ENCODE data around the gene ABLIM2.
A peak's percentile ranks its signal among the peaks of the same experiment; 100 is the strongest.
"Not testable (repeated sequence)": the region's sequence is repeated elsewhere in the genome, so short reads cannot be mapped to it uniquely, and the experiment has no call there.

The ABLIM2 gene

DNA sequence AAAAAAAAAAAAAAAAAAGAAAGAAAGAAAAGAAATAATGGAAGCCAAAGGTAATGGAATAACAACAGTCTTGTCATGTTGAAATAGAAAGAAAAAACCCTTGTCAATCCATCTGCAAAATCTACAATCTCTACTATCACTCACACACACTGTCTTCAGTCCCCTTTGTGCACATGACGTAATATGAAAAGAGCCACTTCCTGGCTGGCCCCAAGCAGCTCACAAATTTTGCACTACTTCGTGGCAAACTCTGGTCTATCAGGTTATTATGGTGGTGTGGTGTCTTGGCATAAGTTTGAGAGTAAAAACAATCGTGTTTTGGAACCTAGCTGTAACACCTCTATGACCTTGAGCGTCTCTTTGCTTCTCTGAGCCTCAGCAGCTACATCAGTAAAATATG is 210.7 kb downstream of the ABLIM2 start:
- no peak for DNase-seq (ENCODE audit: low read depth)
- TF ChIP-seq, protein P1, sequence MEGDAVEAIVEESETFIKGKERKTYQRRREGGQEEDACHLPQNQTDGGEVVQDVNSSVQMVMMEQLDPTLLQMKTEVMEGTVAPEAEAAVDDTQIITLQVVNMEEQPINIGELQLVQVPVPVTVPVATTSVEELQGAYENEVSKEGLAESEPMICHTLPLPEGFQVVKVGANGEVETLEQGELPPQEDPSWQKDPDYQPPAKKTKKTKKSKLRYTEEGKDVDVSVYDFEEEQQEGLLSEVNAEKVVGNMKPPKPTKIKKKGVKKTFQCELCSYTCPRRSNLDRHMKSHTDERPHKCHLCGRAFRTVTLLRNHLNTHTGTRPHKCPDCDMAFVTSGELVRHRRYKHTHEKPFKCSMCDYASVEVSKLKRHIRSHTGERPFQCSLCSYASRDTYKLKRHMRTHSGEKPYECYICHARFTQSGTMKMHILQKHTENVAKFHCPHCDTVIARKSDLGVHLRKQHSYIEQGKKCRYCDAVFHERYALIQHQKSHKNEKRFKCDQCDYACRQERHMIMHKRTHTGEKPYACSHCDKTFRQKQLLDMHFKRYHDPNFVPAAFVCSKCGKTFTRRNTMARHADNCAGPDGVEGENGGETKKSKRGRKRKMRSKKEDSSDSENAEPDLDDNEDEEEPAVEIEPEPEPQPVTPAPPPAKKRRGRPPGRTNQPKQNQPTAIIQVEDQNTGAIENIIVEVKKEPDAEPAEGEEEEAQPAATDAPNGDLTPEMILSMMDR (conservative IDR thresholded peaks at IDR 0.05; ENCODE audit: control insufficient read depth, insufficient read depth, low read depth, low read length): no peak
- no peak overlapping the region for H3K4me3 ChIP-seq (ENCODE audit: control insufficient read depth, low read depth, low read length)

DNA sequence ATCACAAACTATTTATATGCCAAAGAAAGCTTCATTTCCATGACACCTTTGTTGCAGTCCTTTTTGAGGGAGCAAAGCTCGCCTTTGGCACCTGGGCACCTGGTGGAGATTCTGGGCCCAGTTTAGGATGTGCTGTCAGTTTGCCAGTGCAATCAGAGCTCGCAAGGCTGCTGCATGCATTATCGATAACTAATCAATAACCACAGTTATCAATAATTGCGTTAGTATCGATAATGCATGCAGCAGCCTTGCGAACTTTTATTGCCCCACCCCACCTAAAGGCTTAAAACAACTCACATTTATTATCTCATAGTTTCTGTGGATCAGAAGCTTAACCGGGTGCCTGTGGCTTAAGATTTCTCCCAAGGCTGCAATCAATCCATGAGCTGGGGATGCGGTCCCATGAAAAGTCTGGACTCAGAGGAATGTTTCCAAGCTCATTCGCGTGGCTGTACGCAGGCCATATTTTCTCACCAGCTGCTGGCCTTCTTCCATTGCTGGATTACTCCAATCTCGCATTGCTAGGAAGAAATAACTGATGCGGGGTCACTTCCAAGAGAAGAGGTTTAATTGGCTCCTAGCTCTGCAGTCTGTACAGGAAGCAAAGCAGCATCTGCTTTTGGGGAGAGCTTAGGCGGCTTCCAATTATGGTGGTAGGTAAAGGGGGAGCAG is 212.8 kb downstream of the ABLIM2 start:
- peak; percentile 39 for DNase-seq (ENCODE audit: low read depth)
- no peak overlapping the region for H3K4me3 ChIP-seq (ENCODE audit: control insufficient read depth, low read depth, low read length)
- TF ChIP-seq, protein P1 (conservative IDR thresholded peaks at IDR 0.05; ENCODE audit: control insufficient read depth, insufficient read depth, low read depth, low read length): no peak

DNA sequence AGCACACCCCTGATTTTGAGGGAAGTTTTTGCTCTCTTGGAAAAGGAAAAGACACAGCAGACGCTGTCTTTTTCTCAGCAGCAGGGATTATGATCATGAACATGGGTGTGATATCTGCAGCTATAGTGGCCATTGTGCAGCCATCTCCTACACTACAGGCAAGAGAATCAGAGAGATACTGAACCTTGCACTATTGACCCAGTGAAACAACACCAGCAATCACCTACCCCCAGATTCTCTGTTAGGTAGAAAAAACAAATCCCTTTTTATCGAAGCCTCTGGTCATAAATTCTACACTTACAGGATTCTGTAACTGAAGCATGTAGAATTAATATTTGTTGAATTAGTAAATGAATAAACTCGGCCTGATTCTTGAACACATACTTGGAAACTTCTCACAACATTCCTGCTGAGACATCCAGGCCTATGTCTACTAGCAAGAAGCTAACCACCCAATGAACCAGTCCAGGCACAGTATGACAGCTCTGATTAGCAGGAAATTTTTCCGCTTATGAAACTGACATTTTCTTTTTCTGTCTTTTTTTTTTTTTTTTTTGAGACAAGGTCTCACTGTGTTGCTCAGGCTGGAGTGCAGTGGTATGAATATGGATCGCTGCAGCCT is 213.9 kb downstream of the ABLIM2 start:
- no peak overlapping the region for H3K4me3 ChIP-seq (ENCODE audit: control insufficient read depth, low read depth, low read length)
- TF ChIP-seq, protein P1 (conservative IDR thresholded peaks at IDR 0.05; ENCODE audit: control insufficient read depth, insufficient read depth, low read depth, low read length): no peak
- no peak for DNase-seq (ENCODE audit: low read depth)

DNA sequence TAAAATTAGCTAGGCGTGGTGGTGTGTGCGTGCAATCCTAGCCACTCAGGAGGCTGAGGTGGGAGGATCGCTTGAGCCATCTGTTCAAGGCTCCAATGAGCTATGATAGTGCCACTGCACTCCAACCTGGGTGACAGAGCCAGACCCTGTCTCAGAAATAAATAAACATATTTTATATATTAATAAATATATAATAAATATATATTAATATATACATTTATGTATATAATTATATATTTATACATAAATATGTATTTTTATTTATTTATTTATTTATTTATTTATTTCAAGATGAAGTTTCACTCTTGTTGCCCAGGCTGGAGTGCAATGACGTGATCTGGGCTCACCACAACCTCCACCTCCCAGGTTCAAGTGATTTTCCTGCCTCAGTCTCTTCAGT is 214.9 kb downstream of the ABLIM2 start:
- DNase-seq (ENCODE audit: low read depth); H3K4me3 ChIP-seq (ENCODE audit: control insufficient read depth, low read depth, low read length): not testable (repeated sequence)

DNA sequence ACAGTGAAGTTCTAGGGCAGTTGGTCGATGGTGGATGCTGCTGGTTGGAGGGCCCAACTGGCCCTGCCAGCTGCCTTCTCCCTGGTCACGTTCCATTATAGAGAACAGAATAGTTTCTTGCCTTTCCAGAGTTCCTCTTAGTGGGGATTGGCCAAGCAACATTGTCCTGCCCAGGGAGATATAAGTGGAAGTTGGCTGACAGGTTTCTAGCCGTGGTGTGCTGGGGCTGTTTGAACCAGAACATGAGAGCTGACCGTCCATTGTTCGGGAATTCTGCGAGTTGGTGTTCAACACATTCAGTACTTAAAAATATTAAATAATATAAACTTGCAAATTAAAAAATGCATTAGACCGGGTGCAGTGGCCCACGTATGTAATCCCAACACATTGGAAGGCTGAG is 215.4 kb downstream of the ABLIM2 start:
- no peak for DNase-seq (ENCODE audit: low read depth)
- no peak overlapping the region for H3K4me3 ChIP-seq (ENCODE audit: control insufficient read depth, low read depth, low read length)
- TF ChIP-seq, protein P1 (conservative IDR thresholded peaks at IDR 0.05; ENCODE audit: control insufficient read depth, insufficient read depth, low read depth, low read length): no peak

DNA sequence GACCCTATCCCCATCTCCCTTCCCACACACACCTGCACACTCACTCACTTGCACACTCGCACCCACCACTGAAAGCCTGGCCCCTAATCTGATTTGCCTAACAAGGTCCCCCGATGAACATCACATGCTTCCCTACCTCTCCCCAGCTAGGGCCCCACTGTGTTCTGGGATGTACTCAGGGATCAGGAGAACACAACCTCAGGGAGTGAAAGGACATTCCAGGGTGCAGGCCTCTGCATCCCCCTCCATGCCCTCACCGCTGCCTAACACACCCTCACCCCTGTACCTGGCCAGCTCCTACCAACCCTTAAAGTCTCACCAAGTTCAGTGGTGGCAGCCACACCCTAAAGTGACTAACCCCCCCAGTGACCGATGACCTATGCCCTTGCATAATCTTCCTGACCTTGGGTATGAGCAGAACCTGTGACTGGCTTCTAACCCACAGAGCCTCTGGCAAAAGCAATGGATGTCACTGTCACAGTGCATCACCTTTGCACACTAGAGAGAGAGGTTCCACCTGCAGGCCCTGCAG is 216.6 kb downstream of the ABLIM2 start:
- TF ChIP-seq, protein P1 (conservative IDR thresholded peaks at IDR 0.05; ENCODE audit: control insufficient read depth, insufficient read depth, low read depth, low read length): no peak
- no peak overlapping the region for H3K4me3 ChIP-seq (ENCODE audit: control insufficient read depth, low read depth, low read length)
- no peak for DNase-seq (ENCODE audit: low read depth)

DNA sequence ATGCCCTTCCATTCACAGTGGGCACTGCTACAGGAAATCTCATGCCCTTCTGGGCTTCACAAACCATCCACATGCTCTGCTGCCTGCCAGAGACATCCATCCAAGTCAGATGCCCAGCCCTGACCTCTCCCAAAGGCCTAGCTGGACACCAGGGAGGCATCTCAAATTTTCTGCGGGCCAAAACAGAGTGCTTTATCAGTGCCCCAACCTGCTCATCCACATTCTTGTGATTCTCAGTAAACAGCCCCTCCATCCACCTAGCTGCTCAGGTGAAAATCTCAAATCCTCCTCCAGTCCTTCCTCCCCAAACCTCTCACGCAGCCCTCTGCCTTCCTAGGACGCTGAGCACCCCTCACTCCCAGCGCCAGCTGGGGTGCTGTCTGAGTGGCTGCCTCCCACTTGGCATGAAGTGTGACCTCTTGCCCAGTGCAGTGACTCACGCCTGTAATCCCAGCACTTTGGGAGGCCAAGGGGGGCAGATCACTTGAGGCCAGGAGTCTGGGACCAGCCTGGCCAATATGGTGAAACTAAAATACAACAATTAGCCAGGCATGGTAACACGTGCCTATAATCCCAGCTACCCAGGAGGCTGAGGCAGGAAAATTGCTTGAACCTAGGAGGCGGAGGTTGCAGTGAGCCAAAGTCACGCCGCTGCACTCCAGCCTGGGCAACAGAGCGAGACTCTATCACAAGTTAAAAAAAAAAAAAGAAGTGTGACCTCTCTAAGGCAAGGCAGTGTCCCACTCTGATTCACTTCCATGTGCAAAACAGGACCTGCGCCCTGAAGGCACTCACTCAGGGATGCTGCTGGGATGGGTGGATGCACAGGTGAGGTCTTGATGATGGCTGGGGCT is 217.3 kb downstream of the ABLIM2 start:
- TF ChIP-seq, protein P1 (conservative IDR thresholded peaks at IDR 0.05; ENCODE audit: control insufficient read depth, insufficient read depth, low read depth, low read length): no peak
- peak; percentile 43 for DNase-seq (ENCODE audit: low read depth)
- no peak overlapping the region for H3K4me3 ChIP-seq (ENCODE audit: control insufficient read depth, low read depth, low read length)

Data from fibroblast of mammary gland (primary cell).